Measurements from ENCODE around the gene PRKCB.

PRKCB gene

GRCh38 chr16:24132048-24132796 lies 296.4 kb downstream of the PRKCB start:
- DNase-seq (ENCODE audit: low read depth) = no peak
- no peak overlapping the region for H3K4me3 ChIP-seq (ENCODE audit: low read depth, low read length)
- TF ChIP-seq CTCF (IDR thresholded peaks at IDR 0.05; ENCODE audit: insufficient read depth, low read depth, low read length, missing control alignments) = no peak

- no peak overlapping the region for H3K4me3 ChIP-seq (ENCODE audit: low read depth, low read length)
- DNase-seq (ENCODE audit: low read depth) = no peak
- no peak for TF ChIP-seq CTCF (IDR thresholded peaks at IDR 0.05; ENCODE audit: insufficient read depth, low read depth, low read length, missing control alignments)
These were observed 297.0 kb downstream of the PRKCB start for GRCh38 chr16:24132797-24133155.

- H3K4me3 ChIP-seq (ENCODE audit: low read depth, low read length) = no peak overlapping the region
- no peak for DNase-seq (ENCODE audit: low read depth)
- TF ChIP-seq CTCF (IDR thresholded peaks at IDR 0.05; ENCODE audit: insufficient read depth, low read depth, low read length, missing control alignments) = no peak
These were observed 300.1 kb downstream of the PRKCB start for GRCh38 chr16:24135624-24136565.

- no peak for DNase-seq (ENCODE audit: low read depth)
These were observed 302.2 kb downstream of the PRKCB start for GRCh38 chr16:24138024-24138423.

GRCh38 chr16:24138575-24138974 lies 302.8 kb downstream of the PRKCB start:
- TF ChIP-seq CTCF (IDR thresholded peaks at IDR 0.05; ENCODE audit: insufficient read depth, low read depth, low read length, missing control alignments) = no peak
- H3K4me3 ChIP-seq (ENCODE audit: low read depth, low read length) = no peak overlapping the region
- no peak for DNase-seq (ENCODE audit: low read depth)

More at GRCh38 chr16:24138024-24138423, 302.2 kb downstream of the PRKCB start:
- TF ChIP-seq CTCF (IDR thresholded peaks at IDR 0.05; ENCODE audit: insufficient read depth, low read depth, low read length, missing control alignments) = no peak
- H3K4me3 ChIP-seq (ENCODE audit: low read depth, low read length) = no peak overlapping the region

- peak; percentile 4 for DNase-seq (ENCODE audit: low read depth)
- no peak overlapping the region for H3K4me3 ChIP-seq (ENCODE audit: low read depth, low read length)
- no peak for TF ChIP-seq CTCF (IDR thresholded peaks at IDR 0.05; ENCODE audit: insufficient read depth, low read depth, low read length, missing control alignments)
These were observed 303.5 kb downstream of the PRKCB start for GRCh38 chr16:24139282-24139681.
